Neuronal stem cell (in vitro differentiated cells): ENCODE data around the gene MECP2.
A peak's percentile ranks its signal among the peaks of the same experiment; 100 is the strongest.

ENCODE experiments used
- DNase-seq: peaks from one replicate; pipeline ENCODE4 v3.0.0-alpha.2; 2013; ENCODE audit warnings: low spot score
- H2AFZ ChIP-seq: one replicate; pipeline ENCODE4 v1.6.1; 2013; ENCODE audit warnings: mild to moderate bottlenecking, low read length, inconsistent platforms
- H2AK5ac ChIP-seq: 2 replicates; pipeline ENCODE4 v1.6.1; 2013; ENCODE audit warnings: low read depth, mild to moderate bottlenecking, inconsistent platforms, low read length, moderate library complexity, mixed read lengths
- H2BK120ac ChIP-seq: 2 replicates; pipeline ENCODE4 v1.6.1; 2013; ENCODE audit warnings: low read depth, mild to moderate bottlenecking, inconsistent platforms, low read length, moderate library complexity, mixed read lengths
- H2BK12ac ChIP-seq: one replicate; pipeline ENCODE4 v1.6.1; 2013; ENCODE audit warnings: low read length, inconsistent platforms
- H2BK15ac ChIP-seq: 2 replicates; pipeline ENCODE4 v1.6.1; 2013; ENCODE audit warnings: mild to moderate bottlenecking, low read length, inconsistent platforms, mixed read lengths
- H2BK5ac ChIP-seq: one replicate; pipeline ENCODE4 v1.6.1; 2013; ENCODE audit warnings: inconsistent platforms, mild to moderate bottlenecking, low read length, moderate library complexity
- H3K14ac ChIP-seq: one replicate; pipeline ENCODE4 v1.6.1; 2013; ENCODE audit warnings: low read length, inconsistent platforms
- H3K18ac ChIP-seq: 2 replicates; pipeline ENCODE4 v1.6.1; 2013; ENCODE audit warnings: low read length, inconsistent platforms
- H3K23ac ChIP-seq: 2 replicates; pipeline ENCODE4 v1.6.1; 2013; ENCODE audit warnings: low read depth, mild to moderate bottlenecking, mixed read lengths, low read length, inconsistent platforms; ENCODE audit not compliant: poor library complexity
- H3K27ac ChIP-seq: replicated peaks from 3 replicates; pipeline ENCODE4 v1.5.1; 2013; ENCODE audit warnings: low read length, inconsistent platforms
- H3K27me3 ChIP-seq, 3 experiments: 2 replicates each; pipeline ENCODE4 v1.6.1; 2013; ENCODE audit warnings: low read length in 3 of 3, mild to moderate bottlenecking in 2 of 3, inconsistent platforms in 1 of 3, low read depth in 1 of 3, mixed read lengths in 1 of 3, moderate library complexity in 1 of 3; ENCODE audit not compliant: control insufficient read depth in 3 of 3, insufficient read depth in 3 of 3
- H3K36me3 ChIP-seq, 2 donors: replicated peaks in 1 of 2; 2 replicates each; pipeline ENCODE4 v1.6.1; 2013; ENCODE audit warnings: low read length in 2 of 2; ENCODE audit not compliant: control insufficient read depth in 2 of 2, insufficient read depth in 2 of 2
- H3K4ac ChIP-seq: 2 replicates; pipeline ENCODE4 v1.6.1; 2013; ENCODE audit warnings: inconsistent platforms, mild to moderate bottlenecking, low read length, moderate library complexity
- H3K4me1 ChIP-seq, 2 donors: 1 replicate in 1 of 2; 2 replicates in 1 of 2; pipeline ENCODE4 v1.6.1; 2013; ENCODE audit warnings: low read length in 2 of 2, low read depth in 1 of 2; ENCODE audit not compliant: control insufficient read depth in 2 of 2, insufficient read depth in 1 of 2
- H3K4me2 ChIP-seq: one replicate; pipeline ENCODE4 v1.6.1; 2013; ENCODE audit warnings: mild to moderate bottlenecking, low read length, inconsistent platforms; ENCODE audit not compliant: insufficient read depth, poor library complexity, severe bottlenecking
- H3K4me3 ChIP-seq, 2 donors: 2 replicates each; pipeline ENCODE4 v1.5.1; 2013; ENCODE audit warnings: low read length in 2 of 2, mild to moderate bottlenecking in 2 of 2, inconsistent platforms in 1 of 2, moderate library complexity in 1 of 2
- H3K79me1 ChIP-seq: one replicate; pipeline ENCODE4 v1.6.1; 2013; ENCODE audit warnings: low read depth, mild to moderate bottlenecking, inconsistent platforms, low read length, moderate library complexity
- H3K9ac ChIP-seq: one replicate; pipeline ENCODE4 v1.6.1; 2013; ENCODE audit warnings: mild to moderate bottlenecking, low read depth, low read length, inconsistent platforms; ENCODE audit not compliant: poor library complexity
- H3K9me3 ChIP-seq, 2 donors: replicated peaks in 1 of 2; 2 replicates each; pipeline versions ENCODE3 to v1.6.1; 2013; ENCODE audit warnings: low read length in 2 of 2, mild to moderate bottlenecking in 2 of 2, inconsistent platforms in 1 of 2, low read depth in 1 of 2, mixed read lengths in 1 of 2, moderate library complexity in 1 of 2; ENCODE audit not compliant: control insufficient read depth in 2 of 2, insufficient read depth in 1 of 2
- H4K8ac ChIP-seq: one replicate; pipeline ENCODE4 v1.6.1; 2013; ENCODE audit warnings: low read depth, mild to moderate bottlenecking, inconsistent platforms, low read length, moderate library complexity
- H4K91ac ChIP-seq: one replicate; pipeline ENCODE4 v1.6.1; 2013; ENCODE audit warnings: low read length, low read depth, mild to moderate bottlenecking, inconsistent platforms; ENCODE audit not compliant: poor library complexity
- WGBS, 2 donors: extraction: QIAGEN DNeasy Blood & Tissue Kit; methylation state at CpG; one replicate each; pipeline ENCODE4 v1.1.7; 2013; ENCODE audit warnings: missing lambda C conversion rate in 2 of 2, mixed read lengths in 1 of 2; ENCODE audit not compliant: insufficient read length in 2 of 2, insufficient replicate concordance in 1 of 2; ENCODE audit errors: extremely low coverage in 2 of 2; 5-methylcytosine and 5-hydroxymethylcytosine counted together

MECP2 gene

DNA sequence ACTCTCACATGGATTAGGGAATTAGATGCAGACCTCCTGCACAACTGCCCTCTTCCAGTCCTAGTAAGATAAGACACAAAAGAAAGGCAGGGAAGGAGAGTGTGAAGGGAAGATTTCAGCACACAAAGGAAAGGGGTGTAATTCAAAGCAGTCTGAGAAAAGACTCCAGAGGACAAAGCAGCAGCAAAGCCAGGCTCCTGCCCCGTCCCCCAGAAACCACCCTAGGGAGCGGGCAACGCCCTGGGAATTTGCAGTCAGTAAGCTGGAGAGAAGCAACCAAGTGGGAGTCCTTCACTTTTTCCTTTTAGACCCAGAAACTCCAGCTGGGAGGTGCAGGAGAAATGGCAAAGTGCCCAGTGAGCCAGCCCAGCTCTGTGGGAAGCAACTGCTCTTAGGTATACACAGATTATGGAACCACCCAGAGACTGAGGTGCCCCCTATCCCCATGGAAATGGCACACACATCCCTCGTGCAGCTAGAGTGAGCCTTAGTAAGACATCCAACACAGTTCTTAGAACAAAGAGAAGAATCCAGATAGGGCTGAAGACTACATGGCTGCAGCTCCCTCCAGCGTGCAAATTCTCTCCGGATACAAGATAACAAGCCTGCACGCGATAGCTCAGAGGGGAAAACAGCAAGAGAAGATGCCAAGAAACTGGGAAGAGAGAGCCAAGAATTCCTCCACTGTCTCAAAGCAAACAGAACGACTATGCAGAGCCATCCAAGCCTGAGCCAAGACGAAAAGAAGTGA is 51.3 kb downstream of the MECP2 start:
- Histone ChIP-seq H3K79me1 (peaks cover 4% of the 10 kb centered on the region), H2BK12ac (no peak overlapping the region), H2AFZ (no peak overlapping the region), H3K4me2 (no peak overlapping the region), H3K23ac (no peak overlapping the region), H3K27me3 (peaks cover 0 to 33% (median 0%) of the 10 kb centered on the region in 3 experiments), H3K9me3 (no peaks in the 10 kb centered on the region), H2AK5ac (no peak overlapping the region), H3K4me3 (no peak overlapping the region), H3K36me3 (peaks cover 0 to 14% of the 10 kb centered on the region in 2 donors), H3K18ac (no peak overlapping the region), H3K9ac (no peak overlapping the region), H4K8ac (no peak overlapping the region), H2BK15ac (no peak overlapping the region), H4K91ac (no peak overlapping the region), H3K4me1 (peaks cover 6 to 10% of the 10 kb centered on the region in 2 donors), H2BK5ac (no peak overlapping the region), H3K4ac (no peak overlapping the region), H3K27ac (peak overlapping the region; percentile 86), H2BK120ac (no peak overlapping the region), H3K14ac (no peak overlapping the region)
- DNase-seq = peak; percentile 17
- no CpG with 5 or more reads among the region's 10 CpGs for WGBS, 2 donors

- H3K27ac ChIP-seq = no peak overlapping the region
- H2AK5ac ChIP-seq = no peak overlapping the region
These were observed 53.4 kb downstream of the MECP2 start for GRCh38 chrX:154044091-154044490.

DNA sequence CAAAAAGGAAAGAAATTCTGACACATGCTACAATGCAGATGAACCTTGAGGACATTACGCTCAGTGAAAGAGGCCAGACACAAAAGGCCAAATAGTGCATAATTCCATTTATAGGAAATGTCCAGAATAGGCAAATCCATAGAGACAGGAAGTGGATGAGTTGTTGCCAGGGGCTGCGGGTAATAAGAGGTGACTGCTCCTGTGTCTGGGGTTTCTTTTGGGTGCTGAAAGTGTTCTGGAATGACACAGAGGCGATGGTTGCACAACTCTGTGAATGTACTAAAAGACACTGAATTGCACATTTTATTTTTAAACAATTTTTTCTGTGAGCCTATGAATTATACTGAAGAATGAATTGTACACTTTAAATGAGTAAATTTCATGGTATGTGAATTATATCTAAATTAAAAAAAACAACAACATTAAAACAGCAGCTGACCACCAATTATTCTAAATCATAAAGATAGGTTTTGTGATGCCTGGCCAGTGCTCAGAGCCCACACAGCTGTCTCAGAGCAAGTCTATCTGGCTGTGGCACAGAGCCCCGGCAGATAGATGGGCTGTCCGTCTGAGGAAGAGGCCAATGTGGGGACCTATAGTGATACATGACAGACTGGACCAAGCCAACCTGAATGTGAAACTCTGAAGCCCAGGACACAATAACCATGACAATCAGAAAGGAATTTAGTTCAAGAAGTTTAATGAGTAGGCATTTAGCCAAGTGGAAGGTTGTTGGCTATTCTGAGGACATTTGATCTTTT is 54.3 kb downstream of the MECP2 start:
- DNase-seq = no peak
- Histone ChIP-seq H3K27ac (no peak overlapping the region), H3K36me3 (peaks cover 0 to 4% of the 10 kb centered on the region in 2 donors), H3K4me3 (no peak overlapping the region), H3K79me1 (peaks cover 3% of the 10 kb centered on the region), H2AK5ac (no peak overlapping the region), H3K9ac (no peak overlapping the region), H4K8ac (no peak overlapping the region), H3K18ac (no peak overlapping the region), H2BK15ac (no peak overlapping the region), H3K27me3 (peaks cover 0 to 32% (median 0%) of the 10 kb centered on the region in 3 experiments), H2BK120ac (no peak overlapping the region), H3K23ac (no peak overlapping the region), H3K9me3 (no peaks in the 10 kb centered on the region), H3K4ac (no peak overlapping the region), H4K91ac (no peak overlapping the region), H3K4me2 (no peak overlapping the region), H3K14ac (no peak overlapping the region), H2BK12ac (no peak overlapping the region), H3K4me1 (peaks cover 6 to 10% of the 10 kb centered on the region in 2 donors), H2AFZ (no peak overlapping the region), H2BK5ac (no peak overlapping the region)
- WGBS, 2 donors = no CpG with 5 or more reads among the region's 5 CpGs

More at GRCh38 chrX:154044091-154044490, 53.4 kb downstream of the MECP2 start:
- Histone ChIP-seq H3K27me3 (peaks cover 0 to 32% (median 0%) of the 10 kb centered on the region in 3 experiments), H3K9me3 (no peaks in the 10 kb centered on the region), H3K79me1 (peaks cover 3% of the 10 kb centered on the region), H3K9ac (no peak overlapping the region), H3K4me1 (peaks cover 6 to 10% of the 10 kb centered on the region in 2 donors), H2BK15ac (no peak overlapping the region), H3K4ac (no peak overlapping the region), H4K91ac (no peak overlapping the region), H3K14ac (no peak overlapping the region), H2BK5ac (no peak overlapping the region), H3K36me3 (peaks cover 0 to 10% of the 10 kb centered on the region in 2 donors), H3K18ac (no peak overlapping the region), H3K4me2 (no peak overlapping the region), H3K4me3 (no peak overlapping the region), H2BK12ac (no peak overlapping the region), H2AFZ (no peak overlapping the region), H2BK120ac (no peak overlapping the region), H3K23ac (no peak overlapping the region), H4K8ac (no peak overlapping the region)
- DNase-seq = no peak
- WGBS, 2 donors = no CpG with 5 or more reads among the region's 6 CpGs

DNA sequence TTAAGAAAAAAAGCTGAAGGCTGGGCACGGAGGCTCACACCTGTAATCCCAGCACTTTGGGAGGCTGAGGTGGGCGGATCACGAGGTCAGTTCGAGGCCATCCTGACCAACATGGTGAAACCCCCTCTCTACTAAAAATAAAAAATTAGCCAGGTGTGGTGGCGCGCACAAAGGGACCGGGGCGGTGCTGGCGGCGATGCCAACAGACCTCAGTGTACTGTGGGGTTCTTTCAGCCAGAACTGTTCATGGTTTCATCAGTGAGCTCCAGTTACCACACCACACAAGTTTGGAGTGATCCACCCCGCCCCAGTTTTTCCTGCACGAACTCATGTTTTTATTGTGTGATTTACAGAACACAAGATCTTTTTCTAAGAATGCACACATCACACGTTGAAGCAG is 56.7 kb downstream of the MECP2 start:
- Histone ChIP-seq H3K4me3 (no peak overlapping the region), H2BK5ac (no peak overlapping the region), H4K8ac (no peak overlapping the region), H2BK120ac (no peak overlapping the region), H2AFZ (no peak overlapping the region), H3K4me1 (peaks cover 0 to 6% of the 10 kb centered on the region in 2 donors), H3K23ac (no peak overlapping the region), H2BK15ac (no peak overlapping the region), H3K36me3 (peaks cover 0 to 2% of the 10 kb centered on the region in 2 donors), H3K14ac (no peak overlapping the region), H3K27ac (no peak overlapping the region), H4K91ac (no peak overlapping the region), H3K27me3 (peaks cover 0 to 16% (median 0%) of the 10 kb centered on the region in 3 experiments), H3K9me3 (no peaks in the 10 kb centered on the region), H3K9ac (no peak overlapping the region), H2AK5ac (no peak overlapping the region), H3K4ac (no peak overlapping the region), H2BK12ac (no peak overlapping the region), H3K79me1 (peaks cover 3% of the 10 kb centered on the region), H3K18ac (no peak overlapping the region), H3K4me2 (no peak overlapping the region)
- WGBS, 2 donors = no CpG with 5 or more reads among the region's 13 CpGs
- no peak for DNase-seq
